GM18858 (cell line): ENCODE results near the gene APRT.

Experiments
- ATAC-seq: cut with Tn5 transposase; IDR thresholded peaks from one replicate; pipeline ENCODE4 v1.9.1; 2021; ENCODE audit not compliant: unreplicated experiment

Gene APRT

GRCh38 chr16:88842308-88842756, 30.6 kb upstream of the APRT start:
- ATAC-seq, result no peak

- no peak for ATAC-seq
Measured at GRCh38 chr16:88841521-88842307, 30.0 kb upstream of the APRT start.

DNA sequence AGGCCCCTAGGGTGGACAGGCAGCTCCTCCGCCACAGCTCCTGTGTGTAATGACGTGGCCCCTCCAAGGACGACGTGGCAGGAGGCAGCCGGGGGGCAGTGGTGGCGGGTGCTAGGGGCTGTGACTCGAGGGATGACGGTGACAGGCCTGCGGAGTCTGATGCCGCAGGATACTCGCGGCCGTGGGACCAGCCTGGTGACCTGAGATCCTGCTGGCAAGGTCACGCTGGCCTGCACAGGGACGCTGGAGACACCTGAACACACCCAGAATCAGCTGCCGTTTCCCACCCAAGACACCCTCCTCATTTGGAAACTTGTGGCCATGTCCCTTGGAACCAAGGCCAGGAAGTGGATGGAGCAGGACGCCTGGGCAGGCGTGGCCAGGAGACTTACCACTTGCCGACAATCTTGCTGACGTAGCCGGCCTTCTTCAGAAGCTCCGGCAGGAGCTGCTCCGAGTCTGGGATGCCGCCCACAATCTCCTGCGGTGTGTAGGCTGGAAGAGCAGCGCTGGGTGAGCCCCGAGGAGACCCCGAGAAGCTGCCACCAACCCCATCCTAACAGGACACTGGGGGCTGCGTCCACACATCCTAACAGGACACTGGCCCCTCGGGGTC, 29.0 kb upstream of the APRT start:
- no peak for ATAC-seq

GRCh38 chr16:88839745-88840599, 28.2 kb upstream of the APRT start:
- no peak for ATAC-seq

- ATAC-seq, result no peak
Measured at GRCh38 chr16:88839026-88839529, 27.4 kb upstream of the APRT start.

- ATAC-seq, result no peak
Measured at GRCh38 chr16:88838566-88838965, 26.8 kb upstream of the APRT start.

GRCh38 chr16:88837806-88838205, 26.1 kb upstream of the APRT start:
- ATAC-seq, result no peak

DNA sequence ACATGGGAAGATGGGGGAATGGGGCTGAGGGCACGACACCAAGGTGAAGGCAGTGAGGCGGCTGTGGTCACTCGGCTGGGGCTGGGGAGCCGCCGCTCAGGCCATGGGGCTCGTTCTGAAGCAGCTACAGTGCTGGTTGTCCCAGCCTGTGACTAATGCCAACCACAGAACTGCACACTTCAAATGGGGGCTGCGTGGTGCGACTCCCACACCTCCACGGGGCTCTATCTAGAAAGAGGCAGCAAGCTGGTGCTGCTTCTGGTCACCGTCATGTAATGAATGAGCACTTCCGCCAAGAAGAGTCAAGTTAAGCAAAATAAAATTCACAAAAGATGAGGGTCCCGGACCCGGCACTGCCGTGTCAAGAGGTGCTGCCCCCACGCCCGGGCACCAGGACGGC, 25.1 kb upstream of the APRT start:
- no peak for ATAC-seq

GRCh38 chr16:88835818-88836217, 24.1 kb upstream of the APRT start:
- ATAC-seq, result no peak

GRCh38 chr16:88835383-88835782, 23.7 kb upstream of the APRT start:
- ATAC-seq, result no peak

- ATAC-seq, result no peak
Measured at GRCh38 chr16:88834670-88835069, 22.9 kb upstream of the APRT start.

- ATAC-seq, result no peak
Measured at GRCh38 chr16:88833086-88833485, 21.4 kb upstream of the APRT start.

GRCh38 chr16:88831838-88832237, 20.1 kb upstream of the APRT start:
- no peak for ATAC-seq

- ATAC-seq, result no peak
Measured at GRCh38 chr16:88830783-88831182, 19.1 kb upstream of the APRT start.

GRCh38 chr16:88830258-88830657, 18.5 kb upstream of the APRT start:
- no peak for ATAC-seq

GRCh38 chr16:88828711-88829110, 17.0 kb upstream of the APRT start:
- no peak for ATAC-seq

- no peak for ATAC-seq
Measured at GRCh38 chr16:88827727-88828126, 16.0 kb upstream of the APRT start.

GRCh38 chr16:88826070-88826840, 14.5 kb upstream of the APRT start:
- no peak for ATAC-seq

DNA sequence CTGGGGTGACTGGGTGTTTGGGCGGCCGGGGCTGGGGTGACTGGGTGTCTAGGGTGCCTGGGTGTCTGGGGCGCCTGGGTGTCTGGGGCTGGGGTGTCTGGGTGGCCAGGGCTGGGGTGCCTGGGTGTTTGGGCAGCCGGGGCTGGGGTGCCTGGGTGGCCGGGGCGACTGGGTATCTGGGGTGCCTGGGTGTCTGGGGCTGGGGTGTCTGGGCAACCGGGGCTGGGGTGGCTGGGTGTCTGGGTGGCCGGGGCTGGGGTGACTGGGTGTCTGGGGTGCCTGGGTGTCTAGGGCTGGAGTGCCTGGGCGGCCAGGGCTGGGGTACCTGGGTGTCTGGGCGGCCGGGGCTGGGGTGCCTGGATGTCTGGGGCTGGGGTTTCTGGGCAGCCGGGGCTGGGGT, 13.4 kb upstream of the APRT start:
- no peak for ATAC-seq

- no peak for ATAC-seq
Measured at GRCh38 chr16:88824256-88825077, 12.7 kb upstream of the APRT start.
